Dedifferentiated amniotic fluid mesenchymal stem cell (primary cell): ENCODE measurements around the gene PIK3AP1.
"Not testable (repeated sequence)": the region's sequence is repeated elsewhere in the genome, so short reads cannot be mapped to it uniquely, and the experiment has no call there.

Experiments
- DNase-seq: peaks from one replicate; pipeline ENCODE4 v3.0.0-alpha.2; 2016; ENCODE audit errors: extremely low spot score

The PIK3AP1 gene

DNA sequence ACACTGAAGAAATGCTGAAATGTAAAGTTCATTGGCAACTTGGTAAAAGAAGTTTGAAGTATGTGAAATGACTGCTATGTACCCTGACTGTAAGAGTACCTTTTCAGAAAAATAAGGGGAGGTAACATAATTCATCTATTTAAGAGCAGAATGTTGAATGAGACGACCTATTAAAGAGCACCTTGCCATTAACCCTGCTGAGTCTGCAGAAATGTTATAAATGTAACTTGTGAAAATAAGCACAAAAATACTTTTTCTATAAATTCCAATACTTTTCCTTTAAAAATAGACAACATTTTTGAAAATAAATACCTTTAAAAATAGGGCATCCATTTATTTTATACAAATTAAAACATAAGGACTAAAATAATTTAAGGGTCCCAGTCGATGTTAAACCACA is 141.2 kb downstream of the PIK3AP1 start:
- DNase-seq = no peak

DNA sequence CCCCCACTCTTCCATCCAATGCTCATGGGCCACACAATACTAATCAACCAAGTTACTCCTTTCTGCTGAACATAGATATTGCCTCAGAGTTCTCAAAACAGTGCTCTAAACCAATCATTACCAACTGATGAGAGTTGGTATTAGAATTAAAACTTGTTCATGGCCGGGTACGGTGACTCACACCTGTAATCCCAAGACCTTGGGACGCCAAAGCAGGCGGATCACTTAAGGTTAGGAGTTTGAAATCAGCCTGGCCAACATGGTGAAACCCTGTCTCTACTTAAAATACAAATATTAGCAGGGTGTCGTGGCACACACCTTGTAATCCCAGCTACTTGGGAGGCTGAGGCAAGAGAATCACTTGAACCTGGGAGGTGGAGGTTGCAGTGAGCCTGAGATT is 141.7 kb downstream of the PIK3AP1 start:
- DNase-seq = no peak

DNA sequence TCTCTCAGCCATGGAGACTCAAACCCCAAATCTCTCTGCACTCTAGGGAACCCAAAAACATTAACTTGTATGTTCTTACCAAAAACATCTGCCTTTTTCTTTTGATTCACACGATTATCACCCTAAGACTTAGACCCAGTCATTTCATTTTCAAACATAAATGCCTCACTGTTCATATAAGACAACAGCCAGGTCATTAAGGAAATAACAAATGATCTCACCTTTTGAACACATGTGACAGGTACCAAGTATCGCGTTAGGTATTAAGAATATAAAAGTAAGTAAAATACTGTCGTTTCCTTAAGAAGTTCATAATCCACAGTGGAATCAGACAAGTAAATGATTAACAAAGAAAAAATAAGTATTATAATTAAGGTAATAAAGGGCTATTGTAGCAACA is 142.3 kb downstream of the PIK3AP1 start:
- no peak for DNase-seq

DNA sequence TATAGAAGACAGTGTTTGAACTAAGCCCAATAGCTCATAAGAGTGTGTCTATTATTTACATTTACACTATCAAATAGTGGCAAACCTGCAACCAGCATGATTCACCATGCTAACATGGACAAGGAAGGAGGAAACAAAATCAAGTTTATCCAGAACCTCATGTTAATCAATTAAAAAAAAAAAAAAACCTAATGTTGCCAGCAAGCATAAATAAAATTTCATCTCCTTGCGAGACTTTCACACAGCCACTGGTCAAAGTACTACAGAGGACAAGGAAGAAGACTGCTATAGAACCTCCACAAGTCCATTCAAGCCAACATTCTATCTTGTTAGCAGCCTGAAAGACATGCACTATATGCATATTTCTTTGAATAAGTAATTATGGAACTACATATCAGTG is 143.2 kb downstream of the PIK3AP1 start:
- DNase-seq = no peak

DNA sequence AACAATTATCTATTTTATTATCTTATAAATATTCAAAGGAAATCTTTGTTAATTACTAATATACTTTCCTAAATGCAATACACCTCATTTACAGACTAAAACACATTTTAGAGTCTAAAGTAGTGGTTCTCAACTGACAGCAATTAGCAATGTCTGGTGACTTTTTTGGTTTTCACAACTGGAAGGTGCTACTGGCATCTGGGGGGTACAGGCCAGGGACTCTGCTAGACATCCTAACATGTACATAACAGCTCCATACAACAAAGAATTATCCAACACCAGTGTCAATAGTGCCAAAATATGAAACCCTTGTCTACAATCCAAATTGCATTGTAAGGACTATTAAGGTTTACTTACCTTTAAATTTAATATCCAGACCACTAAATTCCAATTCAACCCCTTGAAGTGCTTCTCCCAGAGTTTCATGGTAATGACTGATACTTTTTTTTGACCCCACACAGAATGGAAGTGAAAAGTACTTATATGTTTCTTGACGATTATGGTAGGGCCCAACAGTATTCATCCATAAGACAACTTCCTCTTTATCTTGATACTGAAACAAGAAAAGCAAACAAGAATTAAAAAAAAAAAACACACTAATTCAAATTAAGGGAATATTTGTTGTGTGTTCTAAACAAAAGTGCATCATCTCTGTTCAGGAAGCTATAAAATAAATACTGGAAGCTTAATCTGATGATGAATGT is 143.9 kb downstream of the PIK3AP1 start:
- no peak for DNase-seq

DNA sequence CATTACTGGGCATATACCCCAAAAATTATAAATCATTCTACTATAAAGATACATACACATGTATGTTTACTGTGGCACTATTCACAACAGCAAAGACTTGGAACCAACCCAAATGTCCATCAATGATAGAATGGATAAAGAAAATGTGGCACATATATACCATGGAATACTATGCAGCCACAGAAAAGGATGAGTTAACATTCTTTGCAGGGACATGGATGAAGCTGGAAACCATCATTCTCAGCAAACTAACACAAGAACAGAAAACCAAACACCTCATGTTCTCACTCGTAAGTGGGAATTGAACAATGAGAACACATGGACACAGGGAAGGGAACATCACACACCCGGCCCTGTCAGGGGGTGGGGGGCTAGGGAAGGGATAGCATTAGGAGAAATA is 145.8 kb downstream of the PIK3AP1 start:
- not testable (repeated sequence) for DNase-seq

DNA sequence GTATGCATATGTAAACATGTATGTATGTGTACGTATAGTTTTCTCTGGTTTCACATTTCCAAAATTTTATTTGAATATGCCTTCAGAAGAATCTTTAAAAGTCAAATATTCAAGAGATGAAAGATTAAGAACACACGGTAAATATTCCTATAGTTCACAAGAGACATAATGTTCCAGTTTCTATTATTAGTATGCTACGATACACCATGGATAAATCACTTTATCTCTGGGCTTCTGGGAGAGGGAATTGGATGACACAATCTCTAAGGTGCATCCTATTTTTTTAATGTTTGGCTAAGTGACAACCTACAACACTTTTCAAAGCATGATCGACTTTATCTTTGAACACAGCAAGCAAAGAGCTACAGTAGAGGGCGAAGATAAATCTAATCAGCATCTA is 147.3 kb downstream of the PIK3AP1 start:
- DNase-seq = no peak

DNA sequence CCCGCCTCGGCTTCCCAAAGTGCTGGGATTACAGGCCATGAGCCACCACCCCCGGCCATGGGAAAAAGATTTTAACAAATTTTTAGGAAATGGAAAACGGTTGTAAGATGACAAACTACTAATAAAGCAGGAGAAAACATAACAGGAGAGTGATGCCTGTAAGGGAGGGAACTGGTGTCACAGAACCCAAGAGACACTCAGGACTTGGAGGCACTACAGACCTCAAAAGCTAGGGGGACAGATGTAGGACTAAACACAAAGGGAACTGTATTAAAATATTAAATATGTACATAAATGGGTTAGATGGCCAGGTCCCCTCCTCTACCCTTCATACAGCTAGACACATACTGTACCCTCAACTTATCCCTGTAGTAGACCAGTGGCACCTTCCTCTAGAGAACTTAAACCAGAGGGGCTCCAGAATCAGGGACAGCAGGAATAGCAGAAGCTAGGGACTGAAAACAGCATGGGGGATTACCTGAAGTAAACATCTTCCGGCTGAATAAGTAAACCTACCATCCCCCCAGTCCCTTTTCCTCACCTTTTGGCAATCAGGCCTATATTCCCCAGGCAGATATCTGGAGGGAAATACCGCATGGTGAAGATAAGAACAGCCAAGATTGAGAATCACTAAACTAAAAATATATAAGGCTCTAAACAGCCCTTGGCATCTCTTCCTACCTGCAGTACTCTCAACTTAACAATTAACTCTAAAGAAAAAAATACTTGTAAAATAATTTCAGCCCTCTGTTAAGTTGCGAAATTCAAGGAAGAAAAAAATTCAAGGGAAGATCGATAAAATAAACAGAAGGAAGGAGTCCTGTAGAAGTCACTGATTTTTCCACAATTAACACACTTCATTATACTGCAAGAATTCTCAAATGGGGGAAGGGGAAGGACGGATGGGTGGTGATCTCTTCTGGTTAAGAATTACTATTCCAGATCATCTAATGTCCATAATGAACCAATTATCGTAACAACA is 149.0 kb downstream of the PIK3AP1 start:
- DNase-seq = no peak

DNA sequence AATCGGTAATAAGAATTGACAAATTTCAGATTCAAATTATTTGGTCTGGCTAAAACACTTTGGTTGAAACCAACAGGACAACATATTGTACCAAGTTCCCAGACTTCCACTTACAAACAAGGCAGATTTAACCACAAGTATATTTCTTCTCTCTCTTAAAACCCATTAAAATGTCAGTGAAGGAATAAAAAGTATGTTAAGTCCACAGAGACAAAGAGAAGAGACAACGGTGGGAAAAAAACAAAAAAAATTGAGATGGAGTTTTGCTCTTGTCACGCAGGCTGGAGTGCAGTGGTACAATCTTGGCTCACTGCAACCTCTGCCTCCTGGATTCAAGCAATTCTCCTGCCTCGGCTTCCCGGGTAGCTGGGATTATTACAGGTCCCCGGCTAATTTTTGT is 149.8 kb downstream of the PIK3AP1 start:
- DNase-seq = no peak

DNA sequence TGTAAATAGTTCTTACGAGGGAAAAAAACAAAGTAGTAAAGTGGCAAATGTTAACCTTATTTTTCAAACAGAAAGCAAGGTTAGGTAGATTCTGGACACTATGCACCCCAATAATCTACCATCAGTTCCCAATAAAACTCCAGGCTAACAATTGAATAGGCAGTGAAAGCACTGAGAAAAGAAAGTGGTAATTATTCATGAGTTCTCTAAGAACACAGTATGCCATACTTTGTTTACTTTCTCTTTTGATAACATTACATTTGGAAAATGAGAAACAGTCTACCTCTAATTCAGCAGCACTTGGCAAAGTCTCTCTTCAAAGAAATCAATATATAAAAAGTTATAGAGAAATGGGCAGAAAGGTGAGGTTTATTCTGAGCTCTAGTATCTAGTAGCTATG is 151.9 kb downstream of the PIK3AP1 start:
- no peak for DNase-seq

DNA sequence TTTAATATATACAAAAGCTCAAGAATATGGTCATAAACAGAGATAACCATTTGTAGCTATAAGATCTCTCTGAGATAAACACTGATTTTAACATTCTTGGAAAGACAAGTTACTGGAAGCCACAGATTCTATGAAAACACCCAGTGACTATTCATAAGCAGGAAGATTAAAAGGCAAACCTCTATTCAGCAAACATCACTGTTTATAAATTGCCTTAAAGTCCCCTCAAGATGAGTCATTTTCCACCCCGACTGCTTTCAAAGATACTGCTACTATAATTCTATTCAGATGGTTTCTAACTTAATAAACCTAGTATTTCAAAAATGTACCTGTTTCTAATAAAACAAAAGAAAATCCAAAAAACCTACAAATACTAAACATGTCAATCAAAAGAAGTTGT is 154.5 kb downstream of the PIK3AP1 start:
- no peak for DNase-seq

DNA sequence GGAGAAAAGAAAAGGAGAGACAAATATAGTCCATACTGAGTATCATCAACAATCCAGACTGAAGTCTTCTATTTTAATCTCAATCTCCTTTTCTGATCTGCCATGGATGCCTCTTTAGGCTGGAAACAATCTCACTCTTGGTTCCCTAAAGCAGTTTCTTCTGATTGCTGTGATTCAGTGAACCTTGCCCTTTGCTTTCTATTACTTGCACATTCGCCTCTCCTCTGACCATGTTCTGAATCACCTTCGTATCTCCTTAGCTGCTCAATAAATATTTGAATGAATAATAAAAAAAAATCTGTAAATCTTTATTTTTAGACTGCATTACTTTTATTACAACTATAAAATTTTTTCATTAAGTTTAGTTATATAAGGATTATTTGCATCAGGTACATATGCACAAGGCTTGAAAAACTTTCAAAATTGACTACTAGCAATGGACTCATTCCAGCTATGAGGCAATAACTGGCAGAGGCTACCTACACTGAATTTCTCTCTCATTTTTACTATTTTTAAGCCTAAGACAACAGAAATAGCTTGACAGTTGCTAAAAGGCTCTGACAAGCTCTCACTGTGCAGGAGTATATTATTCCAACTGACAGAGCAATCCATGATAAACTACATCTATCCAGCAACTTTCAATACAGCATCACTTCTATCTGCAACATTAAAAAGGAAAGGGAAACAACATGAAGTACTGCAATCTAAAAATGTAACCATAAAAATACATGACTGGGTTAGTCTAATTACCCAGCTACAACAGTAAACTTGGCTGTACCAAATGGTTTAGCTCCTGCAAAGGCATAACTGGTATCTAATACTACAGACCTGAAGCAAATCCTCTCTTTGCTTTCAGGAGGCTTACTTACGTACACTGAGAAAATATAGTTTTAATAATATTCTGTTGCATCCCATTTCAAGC is 159.1 kb downstream of the PIK3AP1 start:
- no peak for DNase-seq

DNA sequence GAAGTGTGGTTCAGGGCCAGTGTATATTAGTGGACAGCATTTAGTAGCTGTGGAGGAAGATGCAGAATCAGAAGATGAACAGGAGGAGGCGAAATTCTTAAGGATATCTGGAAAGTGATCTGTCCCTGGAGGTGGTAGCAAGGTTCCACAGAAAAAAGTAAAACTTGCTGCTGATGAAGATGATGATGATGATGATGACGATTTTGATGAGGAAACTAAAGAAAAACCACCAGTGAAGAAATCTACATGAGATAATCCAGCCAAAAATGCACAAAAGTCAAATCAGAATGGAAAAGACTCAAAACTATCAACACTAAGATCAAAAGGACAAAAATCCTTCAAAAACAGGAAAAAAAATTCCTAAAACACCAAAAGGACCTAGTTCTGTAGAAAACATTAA is 159.8 kb downstream of the PIK3AP1 start:
- DNase-seq = no peak

DNA sequence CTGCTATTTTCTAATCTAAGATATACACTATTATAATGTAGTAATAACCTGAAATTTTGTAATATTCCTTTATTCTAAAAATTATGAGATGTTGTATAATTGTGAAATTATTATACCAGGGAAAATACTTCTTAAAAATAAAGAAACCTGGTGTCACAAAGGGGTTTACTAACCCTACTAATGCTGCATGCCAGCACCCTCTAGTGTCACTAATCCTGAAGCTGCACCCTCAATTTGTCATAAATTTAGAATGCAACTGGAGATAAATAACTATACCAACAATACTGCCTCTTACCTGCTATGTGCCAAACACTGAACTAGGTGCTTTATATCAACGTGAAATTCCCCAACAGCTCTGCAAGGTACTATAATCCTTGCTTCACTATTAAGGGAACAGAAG is 164.3 kb downstream of the PIK3AP1 start:
- DNase-seq = no peak

DNA sequence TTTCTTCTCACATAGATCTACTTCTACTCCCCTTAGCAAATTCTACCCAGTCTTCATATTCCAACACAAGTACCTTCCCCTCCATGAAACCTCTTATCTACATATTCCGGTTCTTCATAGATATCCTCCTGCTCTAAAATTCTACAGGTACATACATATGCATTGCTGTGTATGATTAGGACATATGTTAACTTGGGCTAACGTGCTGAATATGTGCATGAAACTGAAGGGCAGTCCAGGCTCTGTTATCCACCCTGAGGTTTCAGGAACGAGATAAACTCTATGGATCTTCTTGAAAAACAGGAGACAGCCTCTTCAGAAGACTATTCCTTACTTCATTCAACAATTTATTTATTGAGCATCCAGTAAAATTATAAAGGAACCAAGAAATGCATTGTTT is 165.0 kb downstream of the PIK3AP1 start:
- no peak for DNase-seq

DNA sequence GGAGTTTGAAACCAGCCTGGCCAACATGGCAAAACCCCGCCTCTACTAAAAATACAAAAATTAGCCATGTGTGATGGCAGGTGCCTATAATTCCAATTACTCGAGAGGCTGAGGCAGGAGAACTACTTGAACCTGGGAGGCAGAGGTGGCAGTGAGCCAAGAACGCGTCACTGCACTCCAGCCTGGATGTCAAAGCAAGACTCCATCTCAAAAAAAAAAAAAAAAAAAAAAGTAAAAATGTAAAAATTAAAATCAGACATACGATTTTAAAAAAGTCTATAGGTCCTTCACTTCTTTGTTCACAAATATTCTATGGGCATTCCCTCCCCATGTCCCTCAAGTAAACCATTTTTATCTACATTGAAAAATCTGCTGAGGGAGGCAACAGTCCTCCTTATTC is 171.7 kb downstream of the PIK3AP1 start:
- DNase-seq = no peak

DNA sequence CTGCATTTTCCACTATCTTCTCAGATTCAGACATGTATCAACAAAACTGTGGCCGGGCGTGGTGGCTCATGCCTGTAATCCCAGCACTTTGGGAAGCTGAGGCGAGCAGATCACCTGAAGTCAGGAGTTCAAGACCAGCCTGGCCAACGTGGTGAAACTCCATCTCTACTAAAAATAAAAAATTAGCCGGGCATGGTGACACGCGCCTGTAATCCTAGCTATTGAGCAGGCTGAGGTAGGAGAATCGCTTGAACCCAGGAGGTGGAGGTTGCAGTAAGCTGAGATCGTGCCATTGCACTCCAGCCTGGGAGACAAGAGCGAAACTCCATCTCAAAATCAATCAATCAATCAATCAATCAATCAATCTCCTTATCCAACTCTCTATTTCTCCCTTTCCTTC is 174.8 kb downstream of the PIK3AP1 start:
- DNase-seq = not testable (repeated sequence)
